GM13977 (cell line): Measurements from ENCODE around the gene MYO7B.

Source experiments
- DNase-seq: peaks from one replicate; pipeline ENCODE4 v3.0.0; 2012; ENCODE audit warnings: low spot score
- in situ Hi-C: fragments of 300-500 bp; cut with MboI; formaldehyde crosslinking; loops from one replicate; pipeline ENCODE4 v1.12.0; 2022; ENCODE audit warnings: low sequenced_read_pairs, low pct_unique_long_range_greater_than_20kb, mixed read lengths, inconsistent platforms; ENCODE audit not compliant: unreplicated experiment
- TF ChIP-seq, protein P1 (sequence below): IDR thresholded peaks from 2 replicates; pipeline ENCODE4 v1.5.1; 2012; ENCODE audit warnings: mild to moderate bottlenecking, control low read depth; ENCODE audit not compliant: insufficient read depth; ENCODE audit errors: extremely low read depth, missing control alignments

The MYO7B gene

DNA sequence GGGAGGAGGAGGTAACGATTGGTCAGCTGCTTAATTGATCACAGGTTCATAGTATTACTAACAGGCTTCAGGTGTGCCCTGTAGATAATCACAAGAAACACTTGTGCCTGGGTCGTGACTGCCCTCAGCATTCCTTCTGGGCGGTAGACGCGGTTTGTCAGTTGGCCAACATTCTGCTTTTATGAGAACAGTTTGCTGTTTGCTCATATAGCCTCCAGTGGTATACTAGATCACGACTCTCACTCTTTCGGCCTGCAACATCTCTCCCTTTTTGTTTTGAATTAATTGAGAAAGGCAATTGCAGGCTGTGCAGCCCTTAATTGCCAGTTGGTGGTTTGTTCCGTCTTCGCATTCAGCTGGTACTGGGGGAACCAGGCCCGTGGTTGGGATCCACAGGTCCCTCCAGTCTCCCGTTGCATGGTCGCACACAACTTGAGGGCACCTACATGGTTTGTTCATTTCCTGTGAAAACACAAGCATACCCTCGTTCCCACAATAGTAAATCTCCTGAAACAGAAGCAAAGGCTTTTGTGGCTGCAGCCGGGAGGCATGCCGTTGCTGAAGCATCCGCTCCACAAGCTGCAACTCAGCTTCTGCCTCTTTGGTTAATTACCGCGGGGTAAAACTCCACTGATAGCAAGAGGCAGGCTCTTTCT lies 80.2 kb downstream of the MYO7B start:
- no peak for DNase-seq
- in situ Hi-C loops, result no loop called here
- TF ChIP-seq, protein P1, sequence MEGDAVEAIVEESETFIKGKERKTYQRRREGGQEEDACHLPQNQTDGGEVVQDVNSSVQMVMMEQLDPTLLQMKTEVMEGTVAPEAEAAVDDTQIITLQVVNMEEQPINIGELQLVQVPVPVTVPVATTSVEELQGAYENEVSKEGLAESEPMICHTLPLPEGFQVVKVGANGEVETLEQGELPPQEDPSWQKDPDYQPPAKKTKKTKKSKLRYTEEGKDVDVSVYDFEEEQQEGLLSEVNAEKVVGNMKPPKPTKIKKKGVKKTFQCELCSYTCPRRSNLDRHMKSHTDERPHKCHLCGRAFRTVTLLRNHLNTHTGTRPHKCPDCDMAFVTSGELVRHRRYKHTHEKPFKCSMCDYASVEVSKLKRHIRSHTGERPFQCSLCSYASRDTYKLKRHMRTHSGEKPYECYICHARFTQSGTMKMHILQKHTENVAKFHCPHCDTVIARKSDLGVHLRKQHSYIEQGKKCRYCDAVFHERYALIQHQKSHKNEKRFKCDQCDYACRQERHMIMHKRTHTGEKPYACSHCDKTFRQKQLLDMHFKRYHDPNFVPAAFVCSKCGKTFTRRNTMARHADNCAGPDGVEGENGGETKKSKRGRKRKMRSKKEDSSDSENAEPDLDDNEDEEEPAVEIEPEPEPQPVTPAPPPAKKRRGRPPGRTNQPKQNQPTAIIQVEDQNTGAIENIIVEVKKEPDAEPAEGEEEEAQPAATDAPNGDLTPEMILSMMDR, result no peak

DNA sequence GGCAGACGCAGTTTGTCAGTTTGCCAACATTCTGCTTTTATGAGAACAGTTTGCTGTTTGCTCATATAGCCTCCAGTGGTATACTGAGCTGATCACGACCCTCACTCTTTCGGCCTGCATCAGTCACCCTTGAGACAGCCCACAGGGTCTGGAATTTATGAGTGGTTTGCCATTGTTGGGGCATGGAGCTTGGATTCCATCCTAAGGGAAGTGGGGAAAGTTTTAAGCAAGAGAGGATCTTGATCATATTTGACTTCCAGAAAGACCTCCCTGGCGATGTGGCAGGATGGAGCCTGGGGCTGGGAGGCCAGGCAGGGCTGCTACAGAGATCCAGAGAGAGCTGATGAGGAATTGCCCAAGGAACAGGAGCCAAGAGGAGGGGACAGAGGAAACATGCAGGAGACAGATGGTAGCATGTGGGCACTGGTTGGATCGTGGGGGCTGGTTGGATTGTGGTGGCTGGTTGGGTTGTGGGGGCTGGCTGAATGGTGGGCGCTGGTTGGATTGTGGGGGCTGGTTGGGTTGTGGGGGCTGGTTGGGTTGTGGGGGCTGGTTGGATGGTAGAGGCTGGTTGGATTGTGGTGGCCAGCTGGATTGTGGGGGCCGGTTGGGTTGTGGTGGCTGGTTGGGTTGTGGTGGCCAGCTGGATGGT lies 83.2 kb downstream of the MYO7B start:
- no peak for DNase-seq
- in situ Hi-C loops, result no loop called here
- TF ChIP-seq, protein P1, result no peak

DNA sequence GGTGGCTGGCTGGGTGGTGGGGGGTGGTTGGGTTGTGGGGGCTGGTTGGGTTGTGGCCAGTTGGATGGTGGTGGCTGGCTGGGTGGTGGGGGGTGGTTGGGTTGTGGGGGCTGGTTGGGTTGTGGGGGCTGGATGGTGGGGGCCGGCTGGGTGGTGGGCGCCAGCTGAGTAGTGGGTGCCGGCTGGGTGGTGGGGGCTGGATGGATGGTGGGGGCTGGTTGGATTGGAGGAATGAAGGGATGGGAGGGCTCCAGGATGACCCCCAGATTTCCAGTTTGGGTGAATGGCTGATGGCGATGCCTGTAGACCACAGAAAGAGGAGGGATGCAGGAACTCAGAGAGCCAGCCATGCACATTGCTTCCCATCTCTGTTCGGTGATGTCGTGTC lies 83.7 kb downstream of the MYO7B start:
- no peak for DNase-seq
- TF ChIP-seq, protein P1, result no peak
- in situ Hi-C loops, result no loop called here

DNA sequence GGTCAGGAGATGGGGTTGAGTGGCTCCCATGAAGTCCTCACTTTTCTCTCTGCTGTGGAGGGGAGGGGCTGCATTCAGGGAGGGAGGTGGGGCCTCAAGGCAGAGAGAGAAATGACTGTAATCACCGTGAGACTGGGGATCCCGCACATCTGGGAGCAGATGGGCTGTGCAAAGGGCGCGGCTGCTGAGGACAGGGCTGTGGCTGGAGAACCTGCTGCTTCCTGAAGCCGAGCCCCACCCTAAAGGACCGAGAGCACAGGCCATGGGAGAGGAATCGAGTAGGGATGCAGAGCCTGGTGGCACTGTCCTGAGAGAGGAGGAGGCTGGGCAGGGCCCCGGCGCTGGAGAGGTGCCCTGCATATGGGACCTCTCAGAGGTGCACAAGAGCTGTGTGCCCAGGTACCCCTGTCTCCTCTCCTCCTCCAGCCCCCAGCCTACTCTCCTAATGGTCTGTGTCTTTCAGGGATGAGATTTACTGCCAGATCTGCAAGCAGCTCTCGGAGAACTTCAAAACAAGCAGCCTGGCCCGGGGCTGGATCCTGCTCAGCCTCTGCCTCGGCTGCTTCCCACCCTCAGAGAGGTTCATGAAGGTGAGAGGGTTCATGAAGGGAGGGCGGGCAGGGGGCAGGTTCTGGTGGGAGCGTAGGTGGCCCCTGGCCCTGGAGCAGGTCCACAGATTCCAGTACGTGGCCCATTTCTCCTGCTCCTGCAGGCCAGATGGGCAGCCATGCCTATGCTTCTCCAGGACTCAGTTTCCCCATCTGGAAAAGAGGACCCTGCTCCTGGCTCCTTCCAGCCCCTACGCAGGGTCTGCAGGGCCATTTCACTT lies 84.6 kb downstream of the MYO7B start:
- TF ChIP-seq, protein P1, result no peak
- in situ Hi-C loops, result no loop called here
- DNase-seq, result peak; percentile 72

DNA sequence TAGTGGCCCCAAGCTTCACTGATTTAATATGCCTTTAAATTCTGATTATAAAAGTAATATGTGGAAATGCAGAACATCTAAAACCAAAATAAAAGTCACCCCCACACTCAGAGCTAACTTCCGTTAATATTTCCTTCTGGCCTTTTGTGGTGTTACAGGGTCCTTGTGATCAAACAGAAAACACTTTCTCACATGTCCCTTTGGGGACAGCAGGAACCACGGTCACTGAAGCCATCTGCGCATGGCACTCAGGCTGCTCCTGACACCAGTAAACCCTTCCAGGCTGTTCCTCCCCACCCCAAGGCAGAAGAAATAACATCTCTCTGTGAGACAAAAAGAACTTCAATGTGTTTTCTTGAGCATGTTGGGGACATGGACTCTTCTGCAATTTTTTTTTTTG lies 85.4 kb downstream of the MYO7B start:
- peak; percentile 63 for DNase-seq
- in situ Hi-C loops, result no loop called here
- TF ChIP-seq, protein P1, result no peak

DNA sequence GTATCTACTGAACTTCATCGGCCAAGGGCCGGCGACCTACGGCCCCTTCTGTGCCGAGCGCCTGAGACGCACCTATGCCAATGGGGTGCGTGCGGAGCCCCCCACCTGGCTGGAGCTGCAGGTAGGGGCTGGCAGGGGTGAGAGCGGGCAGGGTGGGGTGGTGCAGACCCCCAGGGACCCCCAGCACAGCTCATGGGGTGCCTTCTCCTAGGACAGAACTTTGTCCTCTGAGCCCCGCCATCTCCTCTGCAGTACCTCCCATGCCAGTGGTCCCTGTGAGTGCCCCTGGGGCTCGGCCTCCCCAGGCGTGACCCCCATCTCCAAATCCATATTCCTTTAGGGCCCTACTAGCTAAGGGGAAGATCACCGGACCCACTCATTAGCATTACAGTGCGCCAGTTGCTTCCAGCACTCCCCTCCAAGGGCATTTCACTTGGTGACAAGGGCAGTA lies 86.5 kb downstream of the MYO7B start:
- in situ Hi-C loops, result no loop called here
- DNase-seq, result no peak
- TF ChIP-seq, protein P1, result no peak
